ENCODE measurements around the gene HAUS7. TPM values are rescaled to one million over a fixed set of nuclear protein-coding genes. Genes with fewer than 3 reads are reported as not detected.

HAUS7 gene
- total RNA-seq, 1 experiment from 2014 or later: 46.5 TPM

DNA sequence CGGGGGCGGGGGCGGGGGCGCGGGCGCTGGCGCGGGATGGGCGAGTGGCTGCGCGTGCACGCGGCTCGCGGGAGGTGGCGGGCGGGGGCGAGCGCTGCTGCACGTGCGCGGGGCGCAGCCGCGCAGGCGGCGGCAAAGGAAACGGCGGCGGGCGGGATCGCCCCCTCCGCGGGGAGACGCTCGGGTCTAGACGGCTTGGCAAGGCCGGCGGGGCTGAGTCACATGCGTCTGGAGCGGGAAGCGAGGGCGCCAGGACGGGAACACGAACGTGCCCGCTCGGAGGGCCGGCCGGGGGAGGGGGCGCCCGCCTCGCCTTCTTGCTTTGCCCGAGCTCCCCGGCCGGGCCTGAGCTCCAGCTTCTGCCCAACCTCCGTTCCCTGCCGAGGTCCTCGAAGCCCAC, 4.3 kb upstream of the HAUS7 start (continued):
- no peak for TF ChIP-seq RELA (CRISPR knock-in tag; IDR thresholded peaks at IDR 0.05; ENCODE audit: borderline replicate concordance)
- TF ChIP-seq, protein P1, sequence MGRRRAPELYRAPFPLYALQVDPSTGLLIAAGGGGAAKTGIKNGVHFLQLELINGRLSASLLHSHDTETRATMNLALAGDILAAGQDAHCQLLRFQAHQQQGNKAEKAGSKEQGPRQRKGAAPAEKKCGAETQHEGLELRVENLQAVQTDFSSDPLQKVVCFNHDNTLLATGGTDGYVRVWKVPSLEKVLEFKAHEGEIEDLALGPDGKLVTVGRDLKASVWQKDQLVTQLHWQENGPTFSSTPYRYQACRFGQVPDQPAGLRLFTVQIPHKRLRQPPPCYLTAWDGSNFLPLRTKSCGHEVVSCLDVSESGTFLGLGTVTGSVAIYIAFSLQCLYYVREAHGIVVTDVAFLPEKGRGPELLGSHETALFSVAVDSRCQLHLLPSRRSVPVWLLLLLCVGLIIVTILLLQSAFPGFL (CRISPR knock-in tag; IDR thresholded peaks at IDR 0.05; ENCODE audit: borderline replicate concordance): no peak
- TF ChIP-seq ZNF263 (CRISPR knock-in tag; IDR thresholded peaks at IDR 0.05; ENCODE audit: low read depth): no peak
- TF ChIP-seq, protein P2, sequence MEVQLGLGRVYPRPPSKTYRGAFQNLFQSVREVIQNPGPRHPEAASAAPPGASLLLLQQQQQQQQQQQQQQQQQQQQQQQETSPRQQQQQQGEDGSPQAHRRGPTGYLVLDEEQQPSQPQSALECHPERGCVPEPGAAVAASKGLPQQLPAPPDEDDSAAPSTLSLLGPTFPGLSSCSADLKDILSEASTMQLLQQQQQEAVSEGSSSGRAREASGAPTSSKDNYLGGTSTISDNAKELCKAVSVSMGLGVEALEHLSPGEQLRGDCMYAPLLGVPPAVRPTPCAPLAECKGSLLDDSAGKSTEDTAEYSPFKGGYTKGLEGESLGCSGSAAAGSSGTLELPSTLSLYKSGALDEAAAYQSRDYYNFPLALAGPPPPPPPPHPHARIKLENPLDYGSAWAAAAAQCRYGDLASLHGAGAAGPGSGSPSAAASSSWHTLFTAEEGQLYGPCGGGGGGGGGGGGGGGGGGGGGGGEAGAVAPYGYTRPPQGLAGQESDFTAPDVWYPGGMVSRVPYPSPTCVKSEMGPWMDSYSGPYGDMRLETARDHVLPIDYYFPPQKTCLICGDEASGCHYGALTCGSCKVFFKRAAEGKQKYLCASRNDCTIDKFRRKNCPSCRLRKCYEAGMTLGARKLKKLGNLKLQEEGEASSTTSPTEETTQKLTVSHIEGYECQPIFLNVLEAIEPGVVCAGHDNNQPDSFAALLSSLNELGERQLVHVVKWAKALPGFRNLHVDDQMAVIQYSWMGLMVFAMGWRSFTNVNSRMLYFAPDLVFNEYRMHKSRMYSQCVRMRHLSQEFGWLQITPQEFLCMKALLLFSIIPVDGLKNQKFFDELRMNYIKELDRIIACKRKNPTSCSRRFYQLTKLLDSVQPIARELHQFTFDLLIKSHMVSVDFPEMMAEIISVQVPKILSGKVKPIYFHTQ (CRISPR knock-in tag; IDR thresholded peaks at IDR 0.05): no peak
- TF ChIP-seq, protein P3, sequence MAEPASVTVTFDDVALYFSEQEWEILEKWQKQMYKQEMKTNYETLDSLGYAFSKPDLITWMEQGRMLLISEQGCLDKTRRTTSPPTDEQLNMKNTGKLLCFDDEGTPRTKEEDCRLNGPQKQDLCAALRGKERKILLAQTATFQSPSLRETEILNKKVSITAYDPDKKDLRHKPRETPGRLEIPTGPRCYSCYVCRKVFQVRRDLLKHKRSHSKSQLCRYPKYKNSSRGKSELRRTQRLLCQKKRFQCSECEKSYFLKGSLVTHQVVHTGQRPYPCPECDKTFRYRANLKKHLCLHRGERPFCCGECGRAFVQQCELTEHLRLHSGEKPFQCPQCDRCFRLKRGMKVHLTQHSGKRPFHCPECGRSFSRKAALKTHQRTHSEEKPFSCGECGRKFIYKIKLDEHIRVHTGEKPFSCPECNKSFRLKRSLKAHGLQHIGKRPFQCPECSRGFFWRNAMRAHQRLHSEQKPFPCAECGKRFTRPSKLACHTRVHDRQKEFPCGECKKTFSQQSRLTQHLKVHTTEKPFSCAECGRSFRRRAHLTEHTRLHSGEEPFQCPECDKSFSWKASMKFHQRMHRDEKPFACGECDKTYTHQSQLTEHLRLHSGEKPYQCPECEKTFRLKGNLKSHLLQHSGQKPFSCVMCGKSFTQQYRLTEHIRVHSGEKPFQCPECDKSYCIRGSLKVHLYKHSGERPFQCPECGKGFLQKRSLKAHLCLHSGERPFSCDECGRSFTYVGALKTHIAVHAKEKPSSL (CRISPR knock-in tag; conservative IDR thresholded peaks at IDR 0.05): no peak
- TF ChIP-seq, protein P4, sequence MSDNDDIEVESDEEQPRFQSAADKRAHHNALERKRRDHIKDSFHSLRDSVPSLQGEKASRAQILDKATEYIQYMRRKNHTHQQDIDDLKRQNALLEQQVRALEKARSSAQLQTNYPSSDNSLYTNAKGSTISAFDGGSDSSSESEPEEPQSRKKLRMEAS (CRISPR knock-in tag; IDR thresholded peaks at IDR 0.05): peak; percentile 61; the same call in 1 of the 2 replicates
- peak; percentile 20; the same call in 1 of the 2 replicates for TF ChIP-seq ETV6 (CRISPR knock-in tag; IDR thresholded peaks at IDR 0.05)
- TF ChIP-seq, protein P5, sequence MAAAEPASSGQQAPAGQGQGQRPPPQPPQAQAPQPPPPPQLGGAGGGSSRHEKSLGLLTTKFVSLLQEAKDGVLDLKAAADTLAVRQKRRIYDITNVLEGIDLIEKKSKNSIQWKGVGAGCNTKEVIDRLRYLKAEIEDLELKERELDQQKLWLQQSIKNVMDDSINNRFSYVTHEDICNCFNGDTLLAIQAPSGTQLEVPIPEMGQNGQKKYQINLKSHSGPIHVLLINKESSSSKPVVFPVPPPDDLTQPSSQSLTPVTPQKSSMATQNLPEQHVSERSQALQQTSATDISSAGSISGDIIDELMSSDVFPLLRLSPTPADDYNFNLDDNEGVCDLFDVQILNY (CRISPR knock-in tag; IDR thresholded peaks at IDR 0.05): 0 out of 2 replicates have a peak, but pooled peaks have one; percentile 34
- TF ChIP-seq, protein P6, sequence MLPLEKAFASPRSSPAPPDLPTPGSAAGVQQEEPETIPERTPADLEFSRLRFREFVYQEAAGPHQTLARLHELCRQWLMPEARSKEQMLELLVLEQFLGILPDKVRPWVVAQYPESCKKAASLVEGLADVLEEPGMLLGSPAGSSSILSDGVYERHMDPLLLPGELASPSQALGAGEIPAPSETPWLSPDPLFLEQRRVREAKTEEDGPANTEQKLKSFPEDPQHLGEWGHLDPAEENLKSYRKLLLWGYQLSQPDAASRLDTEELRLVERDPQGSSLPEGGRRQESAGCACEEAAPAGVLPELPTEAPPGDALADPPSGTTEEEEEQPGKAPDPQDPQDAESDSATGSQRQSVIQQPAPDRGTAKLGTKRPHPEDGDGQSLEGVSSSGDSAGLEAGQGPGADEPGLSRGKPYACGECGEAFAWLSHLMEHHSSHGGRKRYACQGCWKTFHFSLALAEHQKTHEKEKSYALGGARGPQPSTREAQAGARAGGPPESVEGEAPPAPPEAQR (CRISPR knock-in tag; IDR thresholded peaks at IDR 0.05): no peak

DNA sequence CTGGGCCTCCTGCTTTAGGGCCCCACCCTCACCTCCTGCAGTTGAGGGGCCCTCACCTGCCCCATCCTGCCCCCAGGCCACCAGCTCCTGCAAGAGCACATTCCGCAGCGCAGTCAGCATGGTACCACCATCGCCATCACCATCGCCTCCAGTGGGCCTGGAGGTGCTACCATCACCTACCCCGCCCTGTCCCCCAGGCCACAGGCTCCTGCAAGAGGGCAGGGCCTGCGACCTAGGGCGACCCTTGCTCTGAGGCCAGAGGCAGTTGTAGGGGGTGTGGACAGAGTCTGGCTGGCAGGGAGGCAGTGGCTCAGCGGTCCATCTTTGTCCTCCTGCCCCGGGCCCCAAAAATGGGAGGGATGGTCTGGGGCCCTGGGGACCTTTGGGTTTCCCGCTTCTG, 3.9 kb upstream of the HAUS7 start:
- no peaks in the 10 kb centered on the region for H3K9me3 Mint-ChIP-seq
- POLR2A ChIA-PET: no interaction called here
- ATAC-seq: no peak
- peaks cover 15% of the 10 kb centered on the region for H3K4me1 Mint-ChIP-seq
- no peak for DNase-seq (ENCODE audit: low spot score)
- no peaks in the 10 kb centered on the region for H3K36me3 Mint-ChIP-seq
- TF ChIP-seq SMAD3 (CRISPR knock-in tag; IDR thresholded peaks at IDR 0.05; ENCODE audit: borderline replicate concordance): no peak
- TF ChIP-seq GRHL2 (CRISPR knock-in tag; IDR thresholded peaks at IDR 0.05; ENCODE audit: insufficient replicate concordance, severe bottlenecking): no peak
- TF ChIP-seq MYBL2 (CRISPR knock-in tag; IDR thresholded peaks at IDR 0.05): no peak
- TF ChIP-seq ELF4 (CRISPR knock-in tag; IDR thresholded peaks at IDR 0.05; ENCODE audit: low read depth): no peak
- TF ChIP-seq GTF2I (CRISPR knock-in tag; conservative IDR thresholded peaks at IDR 0.05): no peak
- TF ChIP-seq ZNF416 (CRISPR knock-in tag; IDR thresholded peaks at IDR 0.05): no peak
- H3K27me3 Mint-ChIP-seq (ENCODE audit: low read depth): peaks cover 36% of the 10 kb centered on the region
- H3K27ac Mint-ChIP-seq: no peak overlapping the region
- H3K4me3 Mint-ChIP-seq: no peak overlapping the region
- CTCF ChIA-PET: interaction anchor here (1.4 kb wide), 1 partner anchor 21 kb away, joined by 4 read pairs; the partner anchor contains the start of gene BGN

All from WTC11 (cell line).